Measurements from ENCODE around the gene FKBP3. TPM values are rescaled to one million over a fixed set of nuclear protein-coding genes. Genes with fewer than 3 reads are reported as not detected.

The FKBP3 gene
- total and polyA plus RNA-seq, 4 donors, result 30.6 to 76.5 (median 41.0) TPM

Small RNAs within 50 kb of the gene (small RNA-seq; reads per million reads assigned to genes)
- gene RF00151 (ENCODE audit: low replicate concordance) (not detected), gene SNORD127 (ENCODE audit: low replicate concordance) (2,953 reads per million, percentile 100 among the genes with 10 or more reads in this experiment)

Other genes with a start within 250 kb of the FKBP3 start
- 10 to 100 TPM; 14.6 to 29.0 TPM for gene KLHL28, start 172.5 kb downstream of the FKBP3 start, total RNA-seq
- gene KLHL28, start 172.5 kb downstream of the FKBP3 start, polyA plus RNA-seq, result 1 to 10 TPM; 2.6 to 4.4 TPM
- 10 to 100 TPM; 18.0 to 52.0 TPM for gene TOGARAM1, start 172.3 kb downstream of the FKBP3 start, total RNA-seq
- 1 to 10 TPM; 4.2 to 4.7 TPM for gene TOGARAM1, start 172.3 kb downstream of the FKBP3 start, polyA plus RNA-seq
- 10 to 100 TPM; 23.7 to 79.7 TPM for gene PRPF39, start 50.4 kb downstream of the FKBP3 start, total RNA-seq
- 10 to 100 TPM; 10.9 to 35.7 TPM for gene PRPF39, start 50.4 kb downstream of the FKBP3 start, polyA plus RNA-seq
- gene FANCM, start 1.4 kb upstream of the FKBP3 start, total RNA-seq, result 10 to 100 TPM in 1 of 2 donors, 1 to 10 TPM in 1; 5.0 to 13.6 TPM
- gene FANCM, start 1.4 kb upstream of the FKBP3 start, polyA plus RNA-seq, result 1 to 10 TPM in 1 of 2 donors, under 1 TPM in 1; 0.88 to 3.6 TPM
- 10 to 100 TPM; 17.0 to 46.1 TPM for gene MIS18BP1, start 118.7 kb upstream of the FKBP3 start, total RNA-seq
- gene MIS18BP1, start 118.7 kb upstream of the FKBP3 start, polyA plus RNA-seq, result 10 to 100 TPM in 1 of 2 donors, 1 to 10 TPM in 1; 6.8 to 10.3 TPM

Measured in lung (tissue), 5 donors.